ENCODE measurements around the gene TMEM116.
A peak's percentile ranks its signal among the peaks of the same experiment; 100 is the strongest.
"Not testable (repeated sequence)": the region's sequence is repeated elsewhere in the genome, so short reads cannot be mapped to it uniquely, and the experiment has no call there.

TMEM116 gene

DNA sequence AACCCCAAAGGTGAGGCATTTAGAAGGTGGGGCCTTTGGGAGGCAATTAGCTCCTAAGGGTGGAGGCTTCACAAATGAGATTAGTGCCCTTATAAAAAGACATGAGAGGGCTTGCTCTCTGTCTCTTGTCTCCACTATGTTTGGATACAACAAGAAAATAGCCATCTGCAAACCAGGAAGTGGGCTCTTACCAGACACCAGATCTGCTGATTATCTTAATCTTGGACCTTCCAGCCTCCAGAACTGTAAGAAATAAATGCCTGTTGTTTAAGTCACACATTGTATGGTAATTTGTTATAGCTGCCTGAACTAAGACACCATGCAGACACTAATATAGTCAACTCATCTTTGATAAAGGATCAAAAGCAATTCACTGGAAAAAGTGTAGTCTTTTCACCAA is 34.4 kb downstream of the TMEM116 start:
- FAIRE-seq: no peak
- no peak for DNase-seq (ENCODE audit: low spot score)

DNA sequence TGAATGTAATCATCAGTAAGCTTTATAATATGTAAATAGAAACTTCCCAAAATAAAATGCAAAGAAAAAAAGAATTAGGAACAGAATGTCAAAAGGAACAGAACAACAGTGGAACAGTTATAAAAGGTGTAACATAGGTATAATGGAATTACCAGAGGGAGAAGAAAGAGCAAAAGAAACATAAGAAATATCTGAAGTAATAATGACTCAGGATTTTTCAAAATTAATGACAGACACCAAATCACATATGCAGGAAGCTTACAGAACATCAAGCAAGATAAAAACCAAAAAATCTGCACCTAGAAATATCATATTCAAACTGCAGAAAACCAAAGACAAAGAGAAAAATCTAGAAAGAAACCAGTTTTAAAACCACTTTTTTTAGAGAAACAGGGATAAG is 36.1 kb downstream of the TMEM116 start:
- no peak for FAIRE-seq
- DNase-seq (ENCODE audit: low spot score): no peak

DNA sequence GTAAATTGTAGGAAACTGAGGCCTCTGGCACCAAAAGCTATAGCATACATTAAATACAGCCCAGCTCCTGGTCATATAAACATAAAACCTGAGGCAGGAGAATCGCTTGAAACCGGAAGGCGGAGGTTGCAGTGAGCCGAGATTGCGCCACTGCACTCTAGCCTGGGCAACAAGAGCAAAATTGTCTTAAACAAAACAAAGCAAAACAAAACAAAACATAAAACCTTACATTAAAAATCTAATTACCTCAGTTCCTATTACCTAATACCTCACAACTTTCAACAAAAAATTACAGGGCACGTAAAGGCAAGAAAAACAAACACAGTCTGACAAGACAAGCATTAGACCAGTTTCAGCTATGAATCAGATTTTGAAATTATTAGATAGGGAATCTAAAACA is 36.7 kb downstream of the TMEM116 start:
- FAIRE-seq (no peak), DNase-seq (ENCODE audit: low spot score) (no peak)

DNA sequence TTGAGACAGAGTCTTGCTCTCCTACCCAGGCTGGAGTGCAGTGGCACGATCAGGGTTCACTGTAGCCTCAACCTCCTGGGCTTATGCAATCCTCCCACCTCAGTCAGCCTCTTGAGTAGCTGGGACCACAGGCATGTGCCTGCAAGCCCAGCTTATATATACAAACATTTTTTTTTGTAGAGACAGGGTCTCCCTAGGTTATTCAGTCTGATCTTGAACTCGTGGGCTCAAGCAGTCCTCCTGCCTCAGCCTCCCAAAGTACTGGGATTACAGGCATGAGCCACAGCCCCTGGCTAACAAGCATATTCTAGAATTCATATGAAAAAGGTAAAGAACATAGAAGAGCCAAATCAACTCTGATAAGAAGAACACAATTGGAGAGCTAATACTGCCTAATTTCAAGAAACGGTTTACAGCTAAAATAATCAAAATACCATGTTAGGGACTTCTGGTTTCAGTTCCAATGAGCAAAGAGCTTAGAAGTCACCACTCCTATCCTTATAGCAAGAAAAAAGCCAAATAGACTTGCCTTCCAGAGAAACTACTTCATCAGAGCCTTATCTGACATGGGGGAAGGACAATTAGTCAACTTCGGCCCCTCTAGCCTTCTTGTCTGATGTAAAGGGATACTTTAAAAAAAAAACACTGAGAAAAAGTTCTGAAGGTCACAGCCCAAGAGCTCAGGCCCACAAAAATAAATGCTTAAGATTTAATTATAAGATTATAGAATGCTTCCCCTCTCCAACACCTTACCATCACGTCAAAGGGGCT is 37.6 kb downstream of the TMEM116 start:
- FAIRE-seq (no peak), DNase-seq (ENCODE audit: low spot score) (no peak)

DNA sequence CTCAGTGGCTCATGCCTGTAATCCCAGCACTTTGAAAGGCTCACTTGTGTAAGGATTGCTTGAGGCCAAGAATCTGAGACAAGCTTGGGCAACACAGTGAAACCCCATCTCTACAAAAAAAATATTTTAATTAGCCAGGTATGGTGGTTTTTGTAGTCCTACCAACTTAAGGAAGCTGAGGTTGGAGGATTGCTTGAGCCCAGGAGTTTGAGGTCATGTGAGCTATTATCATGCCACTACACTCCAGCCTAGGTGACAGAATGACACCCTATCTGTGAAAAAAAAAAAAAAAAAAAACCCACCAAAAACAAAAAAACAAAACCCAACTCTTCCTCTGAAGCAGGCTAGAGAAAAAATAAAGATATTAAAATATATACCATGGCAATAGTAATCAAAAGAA is 41.2 kb downstream of the TMEM116 start:
- no peak for DNase-seq (ENCODE audit: low spot score)
- no peak for FAIRE-seq

DNA sequence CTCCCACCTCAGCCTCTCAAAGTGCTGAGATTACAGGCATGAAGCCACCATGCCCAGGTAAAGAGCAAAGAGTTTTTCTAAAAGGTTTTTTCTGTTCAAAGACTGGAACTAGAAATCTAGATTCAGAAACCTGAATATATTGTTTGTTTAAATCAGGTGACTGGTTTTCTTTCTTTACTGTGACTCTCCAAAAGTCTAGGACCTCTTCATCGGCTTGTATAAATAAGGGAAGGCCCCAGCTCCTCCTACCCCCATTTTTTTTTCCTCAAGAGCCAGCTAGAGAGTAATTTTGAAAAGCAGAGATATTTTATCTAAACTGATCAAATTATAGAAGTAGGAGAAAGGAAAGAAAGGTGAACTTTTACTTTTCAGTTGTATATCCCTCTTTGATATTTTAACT is 48.0 kb downstream of the TMEM116 start:
- DNase-seq (ENCODE audit: low spot score) (no peak), FAIRE-seq (no peak)

DNA sequence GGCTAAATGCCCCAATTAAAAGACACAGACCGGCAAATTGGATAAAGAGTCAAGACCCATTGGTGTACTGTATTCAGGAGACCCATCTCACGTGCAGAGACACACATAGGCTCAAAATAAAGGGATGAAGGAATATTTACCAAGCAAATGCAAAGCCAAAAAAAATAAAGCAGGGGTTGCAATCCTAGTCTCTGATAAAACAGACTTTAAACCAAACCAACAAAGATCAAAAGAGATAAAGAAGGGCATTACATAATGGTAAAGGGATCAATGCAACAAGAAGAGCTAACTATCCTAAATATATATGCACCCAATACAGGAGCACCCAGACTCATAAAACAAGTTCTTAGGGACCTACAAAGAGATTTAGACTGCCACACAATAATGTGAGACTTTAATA is 53.4 kb downstream of the TMEM116 start:
- not testable (repeated sequence) for DNase-seq (ENCODE audit: low spot score); FAIRE-seq

DNA sequence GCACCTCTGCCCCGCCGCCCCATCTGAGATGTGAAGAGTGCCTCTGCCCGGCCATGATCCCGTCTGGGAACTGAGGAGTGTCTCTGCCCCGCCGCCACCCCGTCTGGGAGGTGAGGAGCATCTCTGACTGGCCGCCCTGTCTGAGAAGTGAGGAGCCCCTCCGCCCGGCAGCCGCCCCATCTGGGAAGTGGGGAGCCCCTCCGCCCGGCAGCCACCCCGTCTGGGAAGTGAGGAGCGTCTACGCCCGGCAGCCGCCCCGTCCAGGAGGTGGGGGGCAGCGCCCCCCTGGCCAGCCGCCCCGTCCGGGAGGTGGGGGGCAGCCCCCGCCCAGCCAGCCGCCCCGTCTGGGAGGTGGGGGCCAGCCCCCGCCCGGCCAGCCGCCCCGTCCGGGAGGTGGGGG is 55.7 kb downstream of the TMEM116 start:
- DNase-seq (ENCODE audit: low spot score); FAIRE-seq: not testable (repeated sequence)

DNA sequence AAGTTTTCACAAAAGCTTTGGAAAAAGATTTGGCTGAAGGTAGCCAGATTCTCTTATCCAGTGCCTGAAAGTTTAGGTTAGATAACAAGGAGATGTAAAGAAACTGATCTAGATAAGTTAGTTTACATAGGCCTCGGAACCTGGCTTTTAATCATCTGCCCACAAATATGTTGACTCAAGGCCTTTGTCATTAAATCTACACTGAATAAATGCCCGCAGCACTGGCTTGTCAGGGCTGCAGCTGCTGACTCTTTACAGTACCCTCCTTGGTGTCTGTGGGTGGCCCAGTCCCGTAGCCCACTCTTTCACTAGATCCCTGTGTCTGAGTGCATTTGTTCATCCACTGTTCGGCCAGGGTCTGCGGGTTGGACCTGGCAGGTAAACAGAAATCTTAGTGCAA is 58.0 kb downstream of the TMEM116 start:
- DNase-seq (ENCODE audit: low spot score): no peak
- FAIRE-seq: no peak

DNA sequence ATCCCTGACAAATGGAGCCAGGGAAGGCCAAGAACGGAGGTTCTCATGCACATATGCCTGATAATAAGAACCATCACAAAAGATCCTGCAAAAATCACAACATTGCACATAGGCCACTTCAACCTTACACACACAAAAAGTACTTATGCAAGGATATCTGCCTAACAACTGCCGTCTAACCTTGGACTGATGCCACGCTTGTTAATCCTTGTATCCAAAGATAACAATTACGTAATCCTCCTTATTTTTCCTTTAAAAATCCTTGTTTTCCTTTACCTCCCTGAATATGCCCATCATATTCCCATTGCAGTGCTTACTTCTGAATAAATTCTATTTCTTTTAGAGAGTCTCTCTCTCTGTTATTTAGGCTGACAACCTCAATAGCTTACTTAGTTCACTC is 59.5 kb downstream of the TMEM116 start:
- FAIRE-seq: no peak
- no peak for DNase-seq (ENCODE audit: low spot score)

DNA sequence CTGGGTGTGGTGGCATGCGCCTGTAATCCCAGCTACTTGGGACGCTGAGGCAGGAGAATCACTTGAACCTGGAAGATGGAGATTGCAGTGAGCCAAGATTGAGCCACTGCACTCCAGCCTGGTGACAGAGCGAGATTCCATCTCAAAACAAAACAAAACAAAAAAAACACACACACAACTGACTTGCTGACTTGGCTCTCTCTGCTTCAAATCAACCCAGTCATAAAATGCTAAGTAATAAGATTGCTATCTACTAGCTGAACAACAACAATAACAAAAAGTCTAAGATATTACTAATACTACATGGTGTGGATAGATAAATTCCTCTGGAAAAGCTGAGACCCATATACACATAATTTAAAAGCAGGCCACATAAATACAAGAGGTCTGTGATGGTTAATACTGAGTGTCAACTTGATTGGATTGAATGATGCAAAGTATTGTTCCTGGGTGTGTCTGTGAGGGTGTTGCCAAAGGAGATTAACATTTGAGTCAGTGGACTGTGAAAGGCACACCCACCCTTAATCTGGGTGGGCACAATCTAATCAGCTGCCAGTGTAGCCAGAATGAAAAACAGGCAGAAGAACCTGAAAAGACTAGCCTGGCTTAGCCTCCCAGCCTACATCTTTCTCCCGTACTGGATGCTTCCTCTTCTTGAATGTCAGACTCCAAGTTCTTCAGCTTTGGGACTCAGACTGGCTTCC is 60.7 kb downstream of the TMEM116 start:
- FAIRE-seq: not testable (repeated sequence)

DNA sequence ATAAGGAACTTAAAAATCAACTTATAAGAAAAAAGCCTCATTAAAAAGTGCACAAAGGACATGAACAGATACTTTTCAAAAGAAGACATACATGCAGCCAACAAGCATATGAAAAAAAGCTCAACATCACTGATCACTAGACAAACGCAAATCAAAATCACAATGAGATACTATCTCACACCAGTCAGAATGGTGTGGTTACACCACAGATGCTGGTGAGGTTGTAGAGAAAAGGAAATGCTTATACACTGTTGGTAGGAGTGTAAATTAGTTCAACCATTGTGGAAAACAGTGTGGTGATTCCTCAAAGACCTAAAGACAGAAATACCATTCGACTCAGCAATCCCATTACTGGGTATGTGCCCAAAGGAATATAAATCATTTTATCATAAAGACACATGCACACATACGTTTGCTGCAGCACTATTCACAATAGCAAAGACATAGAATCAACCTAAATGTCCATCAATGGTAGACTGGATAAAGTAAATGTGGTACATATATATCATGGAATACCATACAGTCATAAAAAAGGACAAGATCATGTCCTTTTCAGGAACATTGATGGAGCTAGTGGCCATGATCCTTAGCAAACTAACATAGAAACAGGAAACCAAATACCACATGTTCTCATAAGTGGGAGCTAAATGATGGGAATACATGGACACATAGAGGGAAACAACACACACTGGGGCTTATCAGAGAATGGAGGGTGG is 61.8 kb downstream of the TMEM116 start:
- FAIRE-seq; DNase-seq (ENCODE audit: low spot score): not testable (repeated sequence)

More for the DNA sequence above, 60.7 kb downstream of the TMEM116 start:
- not testable (repeated sequence) for DNase-seq (ENCODE audit: low spot score)

DNA sequence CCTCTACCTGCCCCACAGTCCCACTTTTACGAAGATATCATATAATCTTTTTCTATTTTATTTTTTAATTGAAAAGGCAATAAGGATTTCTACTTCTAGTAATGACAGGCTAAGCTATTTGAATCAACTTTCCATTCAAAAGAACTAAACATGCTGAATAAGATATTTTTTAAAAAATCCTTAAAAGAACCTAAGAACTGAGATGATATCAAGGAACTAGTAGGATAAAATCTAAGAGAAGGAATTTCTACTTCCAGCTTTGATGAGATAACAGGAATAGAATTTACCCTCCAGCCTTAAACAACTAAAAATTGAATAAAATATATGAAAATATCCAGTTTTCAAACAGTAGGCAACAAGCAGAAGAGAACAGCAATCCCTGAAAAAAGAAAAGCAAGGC is 69.0 kb downstream of the TMEM116 start:
- FAIRE-seq: no peak
- DNase-seq (ENCODE audit: low spot score): no peak

DNA sequence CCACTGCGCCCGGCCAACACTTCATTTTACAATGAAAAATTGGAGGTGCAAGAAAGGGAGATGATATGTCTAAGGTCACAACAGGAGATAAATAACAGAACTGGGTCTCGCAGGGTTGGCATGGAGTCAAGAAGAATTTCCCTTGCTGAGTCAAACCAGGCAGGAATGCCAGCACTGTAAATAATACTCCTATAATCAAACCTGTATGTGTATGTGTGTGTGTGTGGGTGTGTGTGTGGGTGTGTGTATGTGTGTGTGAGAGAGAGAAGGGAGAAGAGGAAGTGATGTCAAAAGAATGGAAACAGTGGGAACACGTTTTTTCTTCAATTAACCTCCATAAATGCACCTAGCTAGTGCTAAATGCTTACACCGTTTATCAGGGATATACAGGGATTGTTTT is 70.4 kb downstream of the TMEM116 start:
- peak; percentile 22 for DNase-seq (ENCODE audit: low spot score)
- no peak for FAIRE-seq

DNA sequence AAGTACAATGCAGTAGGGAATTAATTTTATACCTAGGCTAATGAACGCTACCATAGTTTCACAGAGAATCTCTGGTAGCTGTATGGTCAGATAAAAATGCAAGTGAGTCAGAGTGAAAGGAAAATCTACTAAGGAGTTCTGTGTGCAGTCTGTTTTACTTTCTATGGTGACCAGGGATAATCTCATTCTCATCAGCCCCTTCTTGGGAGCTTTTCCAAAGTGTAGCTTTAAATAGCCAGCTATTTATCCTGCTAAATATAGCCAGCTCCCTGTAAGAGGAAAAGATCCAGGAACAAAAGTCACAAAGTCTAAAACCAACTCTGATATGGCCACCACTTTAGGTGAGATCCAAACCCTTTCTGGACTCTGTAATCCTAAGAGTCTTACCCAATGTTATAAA is 75.5 kb downstream of the TMEM116 start:
- no peak for FAIRE-seq
- no peak for DNase-seq (ENCODE audit: low spot score)

DNA sequence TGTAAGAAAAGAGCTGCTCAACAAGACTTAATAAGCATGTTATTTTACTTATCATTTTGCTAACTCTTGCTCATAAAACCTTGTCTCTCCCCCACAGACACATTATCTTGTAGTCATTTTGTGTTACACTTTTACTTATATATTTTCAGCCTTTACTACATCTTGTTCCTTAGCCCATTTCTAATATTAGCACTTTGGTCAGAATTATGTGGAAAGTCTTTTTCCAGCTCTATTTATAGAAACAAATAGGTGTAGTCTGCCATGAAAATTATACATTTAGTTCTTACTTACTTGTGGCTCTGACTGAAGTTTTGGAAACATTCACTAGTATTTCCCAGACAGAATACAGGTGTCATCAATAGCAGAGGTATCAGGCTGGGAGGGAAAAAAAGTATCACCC is 76.1 kb downstream of the TMEM116 start:
- DNase-seq (ENCODE audit: low spot score) (no peak), FAIRE-seq (no peak)

DNA sequence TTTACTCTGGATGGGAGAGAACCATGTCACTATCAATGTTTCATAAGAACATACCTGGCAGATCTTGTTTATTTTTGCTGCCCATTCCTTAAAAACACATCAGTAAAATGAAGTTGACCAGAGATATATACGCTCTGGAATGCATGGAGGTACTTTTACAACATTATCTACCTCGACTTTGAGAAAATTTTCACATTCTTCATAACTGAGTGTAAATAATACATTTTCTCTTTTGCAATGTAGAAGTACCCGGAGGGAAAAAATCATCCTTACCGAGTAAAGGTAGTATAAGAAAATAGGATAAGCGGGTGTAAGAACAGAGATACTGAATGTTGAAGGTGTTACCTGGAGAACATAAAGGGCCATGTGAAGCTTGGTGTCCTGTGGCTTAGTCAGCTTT is 80.7 kb downstream of the TMEM116 start:
- no peak for DNase-seq (ENCODE audit: low spot score)
- no peak for FAIRE-seq

DNA sequence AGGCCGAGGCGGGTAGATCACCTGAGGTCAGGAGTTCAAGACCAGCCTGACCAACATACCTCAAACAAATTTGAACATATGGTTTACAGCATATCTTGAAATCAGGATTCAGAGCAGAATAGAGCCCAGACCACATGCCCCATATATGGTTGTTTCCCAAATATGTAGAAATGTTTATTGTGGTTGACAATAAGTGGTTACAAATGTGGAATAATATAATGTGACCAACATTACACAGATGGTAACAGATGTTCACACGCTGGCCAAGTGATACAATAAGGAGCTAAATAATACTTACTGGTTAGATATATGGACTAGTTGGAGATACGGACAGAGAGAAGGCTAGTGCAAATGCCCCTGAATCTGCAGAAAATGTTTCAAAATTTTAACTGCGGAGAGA is 85.6 kb downstream of the TMEM116 start:
- no peak for FAIRE-seq

DNA sequence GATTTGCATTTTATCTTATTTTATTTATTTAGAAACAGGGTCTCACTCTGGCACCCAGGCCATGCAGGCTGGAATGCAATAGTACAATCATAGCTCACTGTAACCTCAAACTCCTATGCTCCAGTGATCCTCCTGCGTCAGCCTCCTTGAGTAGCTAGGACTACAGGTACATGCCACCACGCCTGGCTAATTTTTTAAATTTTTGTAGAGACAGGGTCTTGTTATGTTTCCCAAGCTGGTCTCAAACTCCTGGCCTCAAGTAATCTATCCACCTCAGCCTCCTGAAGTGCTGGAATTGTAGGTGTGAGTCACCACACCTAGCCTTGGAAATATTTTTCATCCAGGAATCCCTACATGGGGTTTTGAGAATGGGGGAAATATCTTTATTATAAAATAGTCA is 86.3 kb downstream of the TMEM116 start:
- DNase-seq (ENCODE audit: low spot score) (no peak), FAIRE-seq (no peak)

More for the DNA sequence above, 85.6 kb downstream of the TMEM116 start:
- DNase-seq (ENCODE audit: low spot score): no peak

DNA sequence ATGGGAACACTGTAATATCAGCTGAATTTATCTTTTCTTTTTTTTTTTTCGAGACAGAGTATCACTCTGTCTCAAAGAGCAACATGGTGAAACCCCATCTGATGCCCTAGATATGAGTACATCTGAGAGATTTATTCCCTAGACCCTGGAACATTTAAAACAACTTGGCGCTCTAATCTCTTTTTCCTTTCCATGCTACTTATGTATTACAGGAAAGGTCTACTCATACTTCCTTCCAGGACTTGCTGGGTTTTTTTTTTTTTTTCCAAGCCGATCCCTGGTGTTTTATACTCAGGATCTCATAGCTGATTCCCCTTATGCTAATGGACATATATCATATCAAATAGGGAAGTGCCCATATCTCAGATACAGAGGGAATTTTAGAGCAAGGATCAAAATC is 87.8 kb downstream of the TMEM116 start:
- DNase-seq (ENCODE audit: low spot score) (no peak), FAIRE-seq (no peak)

DNA sequence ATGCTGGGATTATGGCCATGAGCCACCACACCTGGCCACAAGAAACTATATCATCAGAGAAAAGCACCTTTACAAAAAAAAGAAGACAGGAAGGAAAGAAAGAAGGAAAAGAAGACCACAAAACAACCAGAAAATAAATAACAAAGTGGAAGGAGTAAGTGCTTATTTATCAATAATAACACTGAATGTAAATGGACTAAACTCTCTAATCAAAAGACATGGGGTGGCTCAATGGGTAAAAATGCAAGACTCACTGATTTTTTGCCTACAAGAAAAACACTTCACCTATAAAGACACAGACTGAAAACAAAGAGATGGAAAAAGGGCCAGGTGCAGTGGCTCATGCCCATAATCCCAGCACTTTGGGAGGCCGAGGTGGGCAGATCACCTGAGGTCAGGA is 105.2 kb downstream of the TMEM116 start:
- no peak for DNase-seq (ENCODE audit: low spot score)
- no peak for FAIRE-seq

DNA sequence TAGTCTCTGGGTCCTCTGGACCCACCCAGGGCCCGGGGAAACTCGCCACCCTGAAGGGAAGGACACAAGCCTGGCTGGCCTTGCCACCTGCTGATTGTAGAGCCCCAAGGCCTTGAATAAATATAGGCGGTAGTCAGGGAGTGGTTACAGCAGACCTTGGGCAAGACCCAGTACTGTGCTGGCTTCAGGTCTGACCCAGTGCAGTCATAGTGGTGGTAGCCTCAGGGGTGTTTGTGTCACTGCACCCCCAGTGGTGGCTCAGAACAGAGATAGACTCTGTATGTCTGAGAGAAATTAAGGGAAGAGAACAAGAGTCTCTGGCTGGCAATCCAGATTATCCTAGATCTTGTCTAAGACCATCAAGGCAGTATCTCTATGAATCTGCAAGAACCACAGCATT is 107.5 kb downstream of the TMEM116 start:
- DNase-seq (ENCODE audit: low spot score) (no peak), FAIRE-seq (no peak)

Data from urothelium cell line (cell line).